Thymus (tissue), 11 donors: ENCODE measurements around the gene ADGRG3. TPM values are rescaled to one million over a fixed set of nuclear protein-coding genes. Genes with fewer than 3 reads are reported as not detected.
"Not testable (repeated sequence)": the region's sequence is repeated elsewhere in the genome, so short reads cannot be mapped to it uniquely, and the experiment has no call there.

ENCODE experiments used
- DNase-seq, 9 donors: peaks; one replicate each; pipeline ENCODE4 v3.0.0-alpha.2; 2013; ENCODE audit warnings: low spot score in 9 of 9, low read depth in 6 of 9, missing footprints in 1 of 9
- H3K27ac ChIP-seq, 2 donors: one replicate each; pipeline ENCODE4 v1.5.1; 2013; ENCODE audit warnings: control low read depth in 1 of 2, low read depth in 1 of 2, low read length in 1 of 2, mild to moderate bottlenecking in 1 of 2, moderate library complexity in 1 of 2
- H3K27me3 ChIP-seq, 2 donors: one replicate each; pipeline ENCODE4 v1.5.1; 2013; ENCODE audit warnings: low read length in 1 of 2; ENCODE audit not compliant: control insufficient read depth in 2 of 2, insufficient read depth in 1 of 2
- H3K36me3 ChIP-seq, 2 donors: one replicate each; pipeline ENCODE4 v1.5.1; 2013; ENCODE audit warnings: low read length in 1 of 2, mild to moderate bottlenecking in 1 of 2, moderate library complexity in 1 of 2; ENCODE audit not compliant: control insufficient read depth in 2 of 2, insufficient read depth in 2 of 2
- H3K4me1 ChIP-seq, 2 donors: one replicate each; pipeline ENCODE4 v1.5.1; 2013; ENCODE audit warnings: low read length in 2 of 2; ENCODE audit not compliant: control insufficient read depth in 2 of 2, insufficient read depth in 2 of 2
- H3K4me3 ChIP-seq, 2 donors: one replicate each; pipeline ENCODE4 v1.5.1; 2013; ENCODE audit warnings: low read length in 2 of 2, control low read depth in 1 of 2, mild to moderate bottlenecking in 1 of 2
- H3K9me3 ChIP-seq, 2 donors: one replicate each; pipeline ENCODE4 v1.5.1; 2013; ENCODE audit warnings: low read length in 1 of 2, mild to moderate bottlenecking in 1 of 2; ENCODE audit not compliant: control insufficient read depth in 2 of 2, insufficient read depth in 1 of 2
- WGBS: extraction: QIAGEN DNeasy Blood & Tissue Kit; methylation state at CpG from one replicate; pipeline ENCODE4 v1.1.7; 2013; 5-methylcytosine and 5-hydroxymethylcytosine counted together
- polyA plus RNA-seq: library from polyadenylated mRNA; stranded (reverse); fragments of 200-250 nt; gene quantifications from one replicate; pipeline ENCODE4 v1.2.3, GENCODE V29; 2013
- total RNA-seq: library from RNA; stranded (reverse); fragments of 120-200 nt; gene quantifications from one replicate; pipeline ENCODE4 v1.2.4, GENCODE V29; 2013
- donor health status: healthy.

ADGRG3 gene
- total and polyA plus RNA-seq, 2 donors: 0.33 to 0.94 TPM

DNA sequence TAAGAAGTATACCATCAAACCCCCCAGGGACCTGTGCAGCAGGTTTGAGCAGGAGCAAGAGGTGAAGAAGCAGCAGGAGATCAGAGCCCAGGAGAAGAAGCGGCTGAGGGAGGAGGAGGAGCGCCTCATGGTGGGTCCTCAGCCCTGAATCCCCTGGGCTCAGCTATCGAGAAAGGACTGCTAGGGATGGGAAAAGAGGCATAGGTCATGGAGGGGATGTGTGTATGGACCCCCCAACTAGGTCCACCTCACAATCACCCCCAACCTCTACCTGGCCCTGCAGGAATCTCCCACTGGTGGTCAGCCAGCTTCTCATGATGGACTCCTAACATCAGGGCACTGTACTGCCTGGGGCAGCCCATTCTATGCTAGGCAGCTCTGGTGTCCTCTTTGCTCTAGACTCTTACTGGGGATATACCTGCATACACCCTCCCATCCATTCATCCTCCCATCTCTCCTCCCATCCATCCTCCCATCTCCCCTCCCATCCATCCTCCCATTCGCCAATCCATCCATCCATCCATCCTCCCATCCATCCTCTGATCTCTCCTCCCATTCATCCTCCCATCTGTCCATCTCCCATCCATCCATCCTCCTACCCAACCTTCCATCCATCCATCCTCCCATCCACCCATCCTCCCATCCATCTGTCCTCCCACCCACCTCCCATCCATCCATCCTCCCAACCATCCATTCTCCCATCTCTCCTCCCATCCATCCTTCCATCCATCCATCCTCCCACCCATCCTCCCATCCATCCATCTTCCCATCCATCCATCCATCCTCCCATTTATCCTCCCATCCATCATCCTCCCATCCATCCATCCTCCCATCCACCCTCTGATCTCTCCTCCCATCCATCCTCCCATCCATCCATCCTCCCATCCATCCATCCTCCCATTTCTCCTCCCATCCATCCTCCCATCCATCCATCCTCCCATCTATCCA lies 37.1 kb downstream of the ADGRG3 start:
- H3K9me3 ChIP-seq: no peaks in the 10 kb centered on the region
- 99% methylated on average over 4 of the region's 4 CpGs for WGBS
- H3K27me3 ChIP-seq: no peaks in the 10 kb centered on the region
- no peak for DNase-seq
- H3K4me3 ChIP-seq: no peak overlapping the region
- no peak overlapping the region for H3K27ac ChIP-seq
- no peaks in the 10 kb centered on the region for H3K36me3 ChIP-seq
- H3K4me1 ChIP-seq: no peaks in the 10 kb centered on the region

DNA sequence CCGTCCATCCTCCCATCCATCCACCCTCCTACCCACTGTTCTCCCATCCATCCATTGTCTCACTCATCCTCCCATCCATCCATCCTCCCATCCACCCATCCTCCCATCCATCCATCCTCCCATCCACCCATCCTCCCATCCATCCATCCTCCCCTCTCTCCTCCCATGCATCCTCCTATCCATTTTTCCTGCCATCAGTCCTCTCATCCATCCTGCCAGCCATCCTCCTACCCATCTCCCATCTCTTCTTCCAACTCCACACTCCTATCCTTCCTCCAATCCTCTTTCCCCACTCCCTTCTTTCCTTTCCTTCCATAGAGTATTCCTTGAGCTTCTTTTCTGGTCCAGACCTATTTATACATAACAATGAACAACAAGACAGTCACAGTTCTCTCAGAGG lies 38.6 kb downstream of the ADGRG3 start:
- Histone ChIP-seq H3K9me3 (no peaks in the 10 kb centered on the region), H3K27ac (no peak overlapping the region), H3K4me3 (no peak overlapping the region), H3K27me3 (no peaks in the 10 kb centered on the region), H3K36me3 (no peaks in the 10 kb centered on the region), H3K4me1 (no peaks in the 10 kb centered on the region)
- 100% methylated on average over 1 of the region's 1 CpG for WGBS
- DNase-seq: no peak

DNA sequence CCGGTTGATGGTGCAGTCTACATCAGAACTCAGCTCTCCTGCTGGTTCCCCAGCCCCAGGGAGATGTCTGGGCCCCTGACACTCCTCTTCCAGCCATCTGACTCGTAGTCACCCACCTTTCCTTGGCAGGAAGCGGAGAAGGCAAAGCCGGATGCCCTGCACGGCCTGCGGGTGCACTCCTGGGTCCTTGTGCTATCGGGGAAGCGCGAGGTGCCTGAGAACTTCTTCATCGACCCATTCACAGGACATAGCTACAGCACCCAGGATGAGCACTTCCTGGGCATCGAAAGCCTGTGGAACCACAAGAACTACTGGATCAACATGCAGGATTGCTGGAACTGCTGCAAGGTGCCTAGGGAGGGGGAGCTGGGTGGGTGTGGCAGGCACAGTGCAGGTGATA lies 39.2 kb downstream of the ADGRG3 start:
- Histone ChIP-seq H3K9me3 (no peaks in the 10 kb centered on the region), H3K4me1 (no peaks in the 10 kb centered on the region), H3K36me3 (no peaks in the 10 kb centered on the region), H3K27ac (no peak overlapping the region), H3K4me3 (no peak overlapping the region), H3K27me3 (no peaks in the 10 kb centered on the region)
- no peak for DNase-seq
- WGBS: 91% methylated on average over 11 of the region's 11 CpGs

DNA sequence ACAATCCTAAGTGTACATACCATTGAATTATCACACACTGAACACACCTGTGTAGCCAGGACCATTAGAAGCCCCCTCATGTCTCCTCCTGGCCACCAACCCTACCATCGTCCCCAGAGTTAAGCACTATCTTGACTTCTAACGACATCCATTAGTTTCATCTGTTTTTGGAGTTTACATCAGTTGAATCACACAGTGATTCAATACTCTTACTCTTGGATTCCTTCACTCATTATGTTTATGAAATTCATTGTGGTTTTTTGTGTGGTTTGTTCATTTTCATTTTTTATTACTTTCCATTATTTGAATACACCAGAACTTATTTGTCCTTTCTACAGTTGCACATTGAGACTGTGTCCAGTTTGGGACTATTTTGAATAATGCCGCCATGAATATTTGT lies 40.1 kb downstream of the ADGRG3 start:
- no peaks in the 10 kb centered on the region for H3K9me3 ChIP-seq
- no peak for DNase-seq
- 98% methylated on average over 3 of the region's 3 CpGs for WGBS
- H3K4me1 ChIP-seq: no peaks in the 10 kb centered on the region
- H3K27ac ChIP-seq: no peak overlapping the region
- no peaks in the 10 kb centered on the region for H3K36me3 ChIP-seq
- no peaks in the 10 kb centered on the region for H3K27me3 ChIP-seq
- no peak overlapping the region for H3K4me3 ChIP-seq

DNA sequence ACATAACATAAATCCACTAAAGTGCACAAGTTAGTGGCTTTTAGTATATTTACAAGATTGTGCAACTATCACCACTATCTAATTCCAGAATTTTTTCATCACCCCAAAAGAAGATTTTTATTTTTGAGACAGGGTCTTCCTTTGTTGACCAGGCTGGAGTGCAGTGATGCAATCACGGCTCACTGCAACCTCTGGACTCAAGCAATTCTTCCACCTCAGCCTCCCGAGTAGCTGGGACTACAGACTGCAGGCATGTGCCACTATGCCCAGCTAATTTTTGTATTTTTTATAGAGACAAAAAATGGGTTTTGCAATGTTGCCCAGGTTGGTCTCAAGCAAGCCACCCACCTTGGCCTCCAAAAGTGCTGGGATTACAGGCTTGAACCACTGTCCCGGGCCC lies 41.6 kb downstream of the ADGRG3 start:
- DNase-seq: no peak
- Histone ChIP-seq H3K4me3 (no peak overlapping the region), H3K9me3 (no peaks in the 10 kb centered on the region), H3K4me1 (no peaks in the 10 kb centered on the region), H3K27ac (no peak overlapping the region), H3K36me3 (no peaks in the 10 kb centered on the region), H3K27me3 (no peaks in the 10 kb centered on the region)
- WGBS: 97% methylated on average over 3 of the region's 3 CpGs

DNA sequence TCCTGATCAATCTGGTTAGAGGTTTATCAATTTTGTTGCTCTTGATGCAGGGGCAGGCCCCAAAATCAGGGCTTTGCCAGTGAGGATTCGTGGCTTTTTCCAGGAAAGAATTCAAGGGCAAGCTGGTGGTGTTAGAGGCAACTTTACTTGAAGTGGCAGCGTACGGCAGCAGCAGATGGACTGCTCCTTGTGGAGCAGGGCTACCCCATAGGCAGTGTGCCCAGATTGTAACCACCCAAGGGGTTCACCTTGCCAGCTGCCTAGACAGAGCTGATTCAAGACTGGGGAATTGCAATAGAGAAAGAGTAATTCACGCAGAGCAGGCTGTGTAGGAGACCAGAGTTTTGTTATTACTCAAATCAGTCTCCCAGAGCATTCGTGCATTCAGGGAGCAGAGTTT lies 43.2 kb downstream of the ADGRG3 start:
- Histone ChIP-seq H3K4me3 (no peak overlapping the region), H3K9me3 (no peaks in the 10 kb centered on the region), H3K27me3 (no peaks in the 10 kb centered on the region), H3K36me3 (no peaks in the 10 kb centered on the region), H3K27ac (no peak overlapping the region), H3K4me1 (no peaks in the 10 kb centered on the region)
- no peak for DNase-seq
- WGBS: 95% methylated on average over 5 of the region's 5 CpGs

DNA sequence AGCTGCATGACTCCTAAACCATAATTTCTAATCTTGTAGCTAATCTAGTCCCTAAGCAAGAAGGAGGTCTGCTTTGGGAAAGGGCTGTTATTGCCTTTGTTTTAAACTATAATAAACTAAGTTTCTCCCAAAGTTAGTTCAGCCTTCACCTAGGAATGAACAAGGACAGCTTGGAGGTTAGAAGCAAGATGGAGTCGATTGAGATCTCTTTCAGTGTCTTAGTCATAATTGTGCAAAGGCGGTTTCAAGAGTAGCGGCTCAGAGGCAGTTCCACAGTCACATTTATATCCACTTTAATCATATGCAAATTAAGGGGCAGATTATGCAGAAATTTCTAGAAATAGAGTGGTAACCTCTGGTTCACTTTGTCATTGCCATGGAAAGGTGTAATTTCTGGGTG lies 43.9 kb downstream of the ADGRG3 start:
- WGBS: 98% methylated on average over 3 of the region's 3 CpGs
- no peaks in the 10 kb centered on the region for H3K4me1 ChIP-seq
- no peaks in the 10 kb centered on the region for H3K9me3 ChIP-seq
- no peak overlapping the region for H3K4me3 ChIP-seq
- H3K27ac ChIP-seq: no peak overlapping the region
- H3K36me3 ChIP-seq: no peaks in the 10 kb centered on the region
- no peak for DNase-seq
- H3K27me3 ChIP-seq: no peaks in the 10 kb centered on the region

DNA sequence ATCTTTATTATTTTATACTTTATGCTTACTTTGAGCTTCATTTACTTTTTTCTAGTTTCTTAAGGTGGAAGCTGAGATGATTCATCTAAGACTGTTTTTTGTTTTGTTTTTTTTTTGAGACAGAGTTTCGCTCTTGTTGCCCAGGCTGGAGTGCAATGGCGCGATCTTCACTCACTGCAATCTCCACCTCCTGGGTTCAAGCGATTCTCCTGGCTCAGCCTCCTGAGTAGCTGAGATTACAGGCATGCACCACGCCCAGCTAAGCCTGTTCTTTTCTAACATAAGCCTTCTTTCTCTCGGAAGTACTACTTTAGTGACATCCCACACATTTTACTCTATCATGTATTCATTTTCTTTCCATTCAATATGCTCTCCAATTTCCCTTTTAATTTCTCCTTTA lies 44.5 kb downstream of the ADGRG3 start:
- H3K4me1 ChIP-seq, H3K4me3 ChIP-seq, H3K27me3 ChIP-seq, H3K9me3 ChIP-seq, DNase-seq, H3K36me3 ChIP-seq, H3K27ac ChIP-seq: not testable (repeated sequence)
- WGBS: 97% methylated on average over 6 of the region's 6 CpGs

DNA sequence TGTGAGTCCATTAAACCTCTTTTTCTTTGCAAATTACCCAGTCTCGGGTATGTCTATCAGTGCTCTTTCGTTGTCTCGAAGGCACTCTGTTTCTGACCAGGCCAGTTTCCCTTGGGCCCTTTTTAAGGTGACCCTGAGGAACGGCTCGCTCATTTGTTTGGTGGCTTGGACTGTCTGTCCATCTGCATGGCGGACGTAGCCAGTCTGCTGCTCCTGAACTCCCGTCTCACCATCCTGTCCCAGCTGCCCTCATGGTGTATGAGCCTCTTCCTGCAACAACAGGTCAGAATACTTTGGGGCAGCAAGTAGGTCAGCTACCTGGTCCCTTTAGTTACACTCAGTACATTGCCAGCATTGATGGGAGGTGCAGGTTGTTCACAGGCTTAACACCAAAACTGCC lies 45.5 kb downstream of the ADGRG3 start:
- 97% methylated on average over 8 of the region's 8 CpGs for WGBS
- Histone ChIP-seq H3K27ac (no peak overlapping the region), H3K9me3 (no peaks in the 10 kb centered on the region), H3K4me3 (no peak overlapping the region), H3K36me3 (no peaks in the 10 kb centered on the region), H3K27me3 (no peaks in the 10 kb centered on the region), H3K4me1 (no peaks in the 10 kb centered on the region)
- DNase-seq: no peak
